Suppressor macrophage treated with lipopolysaccharide for 4 hours (primary cell): Measurements from ENCODE around the gene POC1B.

Experiments
- DNase-seq: peaks from one replicate; pipeline ENCODE4 v3.0.0-alpha.2; 2020

The POC1B gene

GRCh38 chr12:89414851-89415250 lies 111.0 kb downstream of the POC1B start:
- DNase-seq: no peak

DNA sequence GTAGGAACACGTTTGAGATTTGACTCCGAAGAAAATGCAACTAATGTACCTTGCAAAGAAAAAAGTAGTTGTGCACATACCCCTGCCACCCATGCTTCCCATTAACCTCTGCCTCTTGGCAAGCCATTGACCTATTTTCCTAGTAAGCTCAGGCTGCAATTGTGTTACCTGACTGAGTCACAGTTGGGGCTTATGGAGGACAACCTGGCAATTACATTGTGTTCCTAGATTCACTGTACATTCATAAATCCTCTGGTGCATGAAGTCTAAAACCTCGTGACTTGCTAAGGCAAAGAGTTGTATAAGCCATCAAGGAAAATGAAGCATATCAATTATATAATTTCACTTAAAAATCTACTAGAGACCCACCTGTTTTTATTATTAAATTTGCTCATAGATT lies 111.5 kb downstream of the POC1B start:
- DNase-seq: no peak

DNA sequence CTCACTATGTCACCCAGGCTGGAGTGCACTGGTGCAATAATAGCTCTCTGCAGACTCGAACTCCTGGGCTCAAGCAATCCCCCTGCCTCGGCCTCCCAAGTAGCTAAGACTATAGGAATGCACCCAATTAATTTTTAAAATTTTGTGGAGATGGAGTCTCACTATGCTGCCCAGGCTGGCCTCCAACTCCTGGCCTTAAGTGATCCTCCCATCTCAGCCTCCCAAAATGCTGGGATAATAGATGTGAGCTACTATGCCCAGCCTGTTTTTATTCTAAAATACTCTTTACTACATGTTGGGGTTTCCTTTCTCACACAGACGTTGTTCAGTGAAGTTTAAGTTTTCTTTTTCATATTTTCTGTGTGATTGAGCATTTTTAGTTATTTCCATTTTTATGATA lies 112.6 kb downstream of the POC1B start:
- DNase-seq: no peak

- DNase-seq: no peak
Observed at GRCh38 chr12:89412665-89413064, 113.2 kb downstream of the POC1B start.

- DNase-seq: no peak
Observed at GRCh38 chr12:89411846-89412245, 114.0 kb downstream of the POC1B start.

- DNase-seq: no peak
Observed at GRCh38 chr12:89411234-89411633, 114.6 kb downstream of the POC1B start.

DNA sequence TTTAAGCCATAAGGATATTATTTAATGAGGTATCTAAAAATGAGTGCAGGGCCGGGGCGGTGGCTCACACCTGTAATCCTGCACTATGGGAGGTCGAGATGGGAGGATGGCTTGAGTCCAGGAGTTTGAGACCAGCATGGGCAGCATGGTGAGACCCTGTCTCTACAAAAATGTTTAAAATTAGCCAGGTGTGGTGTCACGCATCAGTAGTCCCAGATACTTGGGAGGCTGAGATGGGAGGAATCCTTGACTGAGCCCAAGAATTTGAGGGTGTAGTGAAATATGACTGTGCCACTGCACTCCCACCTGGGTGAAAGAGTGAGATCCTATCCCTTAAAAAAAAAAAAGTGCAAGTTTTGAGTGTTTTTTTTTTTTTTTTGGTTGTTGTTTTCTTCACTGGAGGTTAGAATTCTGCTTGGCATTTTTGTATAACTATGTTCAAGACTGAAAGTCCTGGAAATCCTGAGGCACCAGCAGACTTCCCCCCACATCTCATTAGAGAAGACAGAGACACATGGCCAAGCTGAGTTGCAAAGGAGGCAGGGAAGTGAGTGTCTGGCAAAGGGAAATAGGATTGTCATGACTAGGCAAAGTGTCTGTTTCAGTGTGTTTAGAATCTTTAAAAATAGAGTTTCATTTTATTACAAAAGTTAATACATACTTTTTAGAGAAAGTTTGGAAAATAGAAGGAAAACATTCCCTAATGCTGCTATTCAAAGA lies 120.1 kb downstream of the POC1B start:
- DNase-seq: peak; percentile 52

DNA sequence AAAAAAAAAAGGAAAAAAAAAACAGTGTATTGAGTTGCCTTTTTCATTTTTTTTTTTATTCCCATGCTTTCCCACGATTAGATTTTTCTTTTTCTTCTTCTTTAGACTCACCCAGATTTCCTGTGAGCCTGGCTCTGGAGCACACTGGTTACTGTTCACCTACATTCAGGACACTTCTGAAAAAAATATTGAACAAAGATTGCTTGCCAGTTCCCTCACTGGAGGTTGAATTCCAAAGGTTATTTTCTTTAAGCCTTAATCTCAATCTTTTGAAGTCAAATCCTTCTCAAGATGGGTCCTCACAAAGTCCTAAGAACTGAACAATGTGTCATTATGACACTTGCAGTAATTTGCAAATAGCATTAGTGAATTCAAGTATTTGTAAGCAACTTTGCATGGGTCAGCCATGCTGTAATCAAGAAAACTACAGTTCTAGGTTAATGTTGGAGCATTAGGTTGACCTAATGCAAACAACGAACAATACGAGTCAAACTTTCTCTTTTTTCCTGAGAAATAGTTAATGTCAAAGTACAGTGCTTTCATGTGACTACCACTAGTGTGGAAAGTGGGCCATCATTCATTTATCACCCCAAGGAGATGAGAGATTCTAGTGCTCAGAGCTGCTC lies 124.3 kb downstream of the POC1B start:
- no peak for DNase-seq

- DNase-seq: no peak
Observed at GRCh38 chr12:89400415-89400814, 125.4 kb downstream of the POC1B start.

DNA sequence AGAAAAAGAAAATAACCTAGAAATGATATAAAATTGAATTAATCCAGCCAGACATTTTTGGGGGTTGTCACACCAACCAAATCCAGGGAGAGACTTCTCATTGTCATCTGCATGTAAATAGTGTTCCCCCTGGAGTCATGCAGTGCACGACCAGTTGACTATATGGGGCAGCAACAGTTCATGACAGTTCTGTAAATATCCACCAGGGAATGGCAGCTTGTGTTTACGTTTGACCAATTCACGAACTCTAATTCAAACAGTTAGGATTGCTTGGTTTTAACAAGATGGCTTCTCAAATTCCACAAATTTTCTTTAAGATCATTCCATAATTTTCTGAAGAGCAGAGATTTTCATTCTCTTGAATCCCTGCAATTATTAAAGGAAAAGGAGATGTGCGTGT lies 130.1 kb downstream of the POC1B start:
- DNase-seq: no peak

DNA sequence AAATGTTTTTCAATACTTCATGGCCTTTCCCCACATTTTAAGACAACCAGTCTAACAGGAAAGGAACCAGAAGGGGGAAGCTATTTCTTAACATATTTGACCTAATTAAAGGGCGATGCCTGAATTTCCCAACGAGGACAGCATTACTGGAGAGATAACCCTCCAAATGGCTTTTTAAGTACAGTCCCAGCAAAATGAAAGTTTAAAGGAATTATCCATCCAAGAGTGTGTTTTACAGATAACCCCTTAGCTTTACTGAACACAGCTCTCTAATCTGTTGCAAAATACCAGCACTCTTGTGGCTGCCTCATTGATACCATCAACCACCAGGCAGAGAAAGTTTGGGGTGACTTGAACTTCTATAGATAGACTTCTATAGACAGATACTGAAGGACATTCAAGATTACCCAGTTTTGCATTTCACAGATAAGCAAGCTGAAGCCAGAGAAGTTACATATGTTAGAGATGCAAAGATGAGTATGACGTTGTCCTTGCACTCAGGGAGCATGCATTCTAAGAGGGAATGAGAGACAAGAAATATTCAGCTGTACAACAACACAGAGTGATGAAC lies 132.2 kb downstream of the POC1B start:
- DNase-seq: peak; percentile 67

- peak; percentile 68 for DNase-seq
Observed at GRCh38 chr12:89392391-89392790, 133.5 kb downstream of the POC1B start.

- no peak for DNase-seq
Observed at GRCh38 chr12:89391726-89392336, 134.0 kb downstream of the POC1B start.

GRCh38 chr12:89390802-89391673 lies 134.8 kb downstream of the POC1B start:
- DNase-seq: peak; percentile 87

GRCh38 chr12:89389755-89390661 lies 135.8 kb downstream of the POC1B start:
- peak; percentile 67 for DNase-seq

DNA sequence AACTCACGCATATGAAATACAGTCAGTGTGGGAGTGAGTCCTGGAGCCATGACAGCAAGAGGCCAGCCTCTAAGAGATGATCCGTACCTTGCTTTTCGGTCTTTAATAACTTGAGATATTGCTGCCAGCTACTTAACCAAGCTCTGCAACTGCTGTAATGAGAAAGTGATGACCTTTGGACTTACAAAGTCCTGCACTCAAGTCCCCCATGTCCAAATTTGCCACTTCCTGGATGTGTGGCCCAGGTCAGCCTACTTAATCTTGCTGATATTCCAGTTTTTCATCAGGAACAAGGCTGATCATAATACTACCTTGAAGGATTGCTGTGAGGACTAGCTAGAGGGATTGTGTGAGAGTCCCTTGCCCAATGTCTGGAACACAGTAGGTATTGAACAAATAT lies 139.7 kb downstream of the POC1B start:
- DNase-seq: no peak

GRCh38 chr12:89384807-89385206 lies 141.0 kb downstream of the POC1B start:
- no peak for DNase-seq

GRCh38 chr12:89384050-89384758 lies 141.6 kb downstream of the POC1B start:
- DNase-seq: peak; percentile 77

DNA sequence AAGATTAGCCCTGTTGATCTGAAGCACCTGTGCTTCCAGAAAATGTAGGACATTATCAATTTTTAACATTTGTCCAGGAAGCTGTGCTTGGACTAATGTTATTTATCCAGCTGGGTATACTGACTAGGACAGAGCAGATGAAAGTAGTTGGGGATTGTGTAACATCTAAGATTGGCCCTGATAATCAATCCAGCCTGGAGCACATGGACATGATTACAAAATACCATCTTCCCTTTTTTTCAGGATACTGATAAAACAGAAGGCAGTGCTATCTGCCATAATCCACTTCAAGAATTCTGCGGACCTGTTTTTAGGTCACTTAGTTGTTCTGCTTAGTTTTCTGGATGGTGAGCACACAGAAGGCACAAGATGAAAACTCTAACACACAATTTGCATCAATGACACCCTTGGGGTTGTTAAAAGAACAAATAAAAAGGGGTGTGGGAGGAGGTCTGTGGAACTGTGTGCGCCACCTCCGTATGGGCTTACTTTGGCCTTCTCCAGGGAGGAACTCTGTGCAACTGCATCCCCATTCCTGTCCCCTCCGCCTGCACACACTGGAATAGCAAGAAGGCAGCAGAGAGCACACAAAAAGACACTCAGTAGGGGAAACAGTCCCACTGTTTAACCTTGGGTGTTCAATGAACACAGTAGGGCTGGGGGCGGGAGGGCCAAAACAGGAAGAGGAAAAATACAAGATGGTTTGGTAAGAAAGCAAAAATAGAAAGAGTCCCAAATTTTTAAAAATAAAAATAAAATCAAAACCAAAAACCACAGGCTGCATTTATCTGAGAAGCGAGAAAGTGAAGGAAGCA lies 142.4 kb downstream of the POC1B start:
- DNase-seq: peak; percentile 35

- DNase-seq: peak; percentile 45
Observed at GRCh38 chr12:89382328-89382727, 143.5 kb downstream of the POC1B start.
